CMK (cell line): ENCODE data around the gene NALCN.
"Not testable (repeated sequence)": the region's sequence is repeated elsewhere in the genome, so short reads cannot be mapped to it uniquely, and the experiment has no call there.

Experiments
- DNase-seq: peaks from one replicate; pipeline ENCODE4 v3.0.0-alpha.2; 2010; ENCODE audit warnings: low read depth

NALCN gene

GRCh38 chr13:101341464-101341863, 74.8 kb downstream of the NALCN start:
- DNase-seq, result no peak

GRCh38 chr13:101339202-101339601, 77.1 kb downstream of the NALCN start:
- DNase-seq, result no peak

GRCh38 chr13:101332583-101332982, 83.7 kb downstream of the NALCN start:
- DNase-seq, result no peak

GRCh38 chr13:101331731-101332130, 84.6 kb downstream of the NALCN start:
- no peak for DNase-seq

GRCh38 chr13:101327871-101328270, 88.4 kb downstream of the NALCN start:
- DNase-seq, result no peak

- no peak for DNase-seq
These were observed 89.6 kb downstream of the NALCN start for GRCh38 chr13:101326710-101327109.

- DNase-seq, result no peak
These were observed 90.9 kb downstream of the NALCN start for GRCh38 chr13:101325423-101325822.

- no peak for DNase-seq
These were observed 92.7 kb downstream of the NALCN start for GRCh38 chr13:101323601-101324000.

- DNase-seq, result no peak
These were observed 98.3 kb downstream of the NALCN start for GRCh38 chr13:101317986-101318523.

- DNase-seq, result not testable (repeated sequence)
These were observed 102.8 kb downstream of the NALCN start for GRCh38 chr13:101313479-101313878.

- no peak for DNase-seq
These were observed 107.2 kb downstream of the NALCN start for GRCh38 chr13:101309014-101309619.

- no peak for DNase-seq
These were observed 107.9 kb downstream of the NALCN start for GRCh38 chr13:101308247-101309013.

- DNase-seq, result no peak
These were observed 109.1 kb downstream of the NALCN start for GRCh38 chr13:101307181-101307701.

GRCh38 chr13:101306773-101307172, 109.5 kb downstream of the NALCN start:
- DNase-seq, result no peak

GRCh38 chr13:101305981-101306411, 110.3 kb downstream of the NALCN start:
- no peak for DNase-seq

GRCh38 chr13:101303521-101303920, 112.8 kb downstream of the NALCN start:
- DNase-seq, result no peak

- no peak for DNase-seq
These were observed 115.3 kb downstream of the NALCN start for GRCh38 chr13:101301053-101301452.

GRCh38 chr13:101300531-101300930, 115.8 kb downstream of the NALCN start:
- no peak for DNase-seq

- DNase-seq, result no peak
These were observed 117.8 kb downstream of the NALCN start for GRCh38 chr13:101298517-101298916.

GRCh38 chr13:101297794-101298193, 118.5 kb downstream of the NALCN start:
- DNase-seq, result no peak

GRCh38 chr13:101292711-101293110, 123.6 kb downstream of the NALCN start:
- DNase-seq, result no peak

- DNase-seq, result no peak
These were observed 124.4 kb downstream of the NALCN start for GRCh38 chr13:101291646-101292515.
